GM10248 (cell line): ENCODE results near the gene AEBP1.

Source experiments
- CTCF ChIA-PET: fragments of 300-600 bp; sonication (Branson Sonifier 250); formaldehyde crosslinking; extraction: SDS; loops from one replicate; lab custom pipeline; 2021; ENCODE audit warnings: antibody characterized with exemption; lab: Yijun Ruan, JAX
- POLR2A ChIA-PET: fragments of 350-650 bp; sonication (Branson Sonifier 250); formaldehyde crosslinking; extraction: SDS; loops from one replicate; lab custom pipeline; 2020; ENCODE audit warnings: antibody characterized with exemption; lab: Yijun Ruan, JAX
- DNase-seq: peaks from one replicate; pipeline ENCODE4 v3.0.0; 2012; ENCODE audit errors: extremely low spot score
- CTCF ChIP-seq: IDR thresholded peaks from 2 replicates; pipeline ENCODE4 v1.5.1; 2012; ENCODE audit warnings: mild to moderate bottlenecking, low read depth; ENCODE audit errors: extremely low read depth, missing control alignments, control extremely low read depth

AEBP1 gene

GRCh38 chr7:44136731-44137130, 32.6 kb downstream of the AEBP1 start:
- TF ChIP-seq CTCF, result no peak
- ChIA-PET POLR2A (no interaction called here), CTCF (no interaction called here)
- no peak for DNase-seq

- TF ChIP-seq CTCF, result no peak
- ChIA-PET POLR2A (no interaction called here), CTCF (interaction anchor here (1.2 to 1.3 kb wide), 2 partner anchors 9 to 50 kb away, joined by 3 to 6 read pairs; no protein-coding TSS in a partner anchor)
- DNase-seq, result no peak
These were observed 34.6 kb downstream of the AEBP1 start for GRCh38 chr7:44138698-44139097.

- no peak for DNase-seq
- no peak for TF ChIP-seq CTCF
- ChIA-PET CTCF (no interaction called here), POLR2A (no interaction called here)
These were observed 35.3 kb downstream of the AEBP1 start for GRCh38 chr7:44139311-44140010.

GRCh38 chr7:44140341-44140740, 36.2 kb downstream of the AEBP1 start:
- ChIA-PET POLR2A (no interaction called here), CTCF (no interaction called here)
- DNase-seq, result no peak
- no peak for TF ChIP-seq CTCF

GRCh38 chr7:44141221-44141850, 37.2 kb downstream of the AEBP1 start, which contains the start of gene MYL7:
Gene MYL7 (minus strand): TSS chr7:44141332. CDS start chr7:44141305, 27 bp downstream.
- no peak for DNase-seq
- ChIA-PET CTCF (no interaction called here), POLR2A (no interaction called here)
- no peak for TF ChIP-seq CTCF

- no peak for TF ChIP-seq CTCF
These were observed 37.9 kb downstream of the AEBP1 start for GRCh38 chr7:44142028-44142427.

More at GRCh38 chr7:44142028-44142427, 37.9 kb downstream of the AEBP1 start:
- ChIA-PET CTCF (interaction anchor here (0.6 kb wide), 1 partner anchor 43 kb away, joined by 3 read pairs; no protein-coding TSS in a partner anchor), POLR2A (no interaction called here)
- DNase-seq, result no peak
